DOHH2 (cell line): ENCODE data around the gene RPUSD2.

Source experiments
- EZH2phosphoT487 ChIP-seq: fragments of 200-600 bp; sonication (generic); IDR thresholded peaks from 2 replicates; pipeline ENCODE4 v1.6.1; 2017; ENCODE audit warnings: borderline replicate concordance, mild to moderate bottlenecking, antibody characterized with exemption, low read length, moderate library complexity, mixed read lengths
- TF ChIP-seq, protein P1 (sequence below): fragments of 200-600 bp; sonication (generic); IDR thresholded peaks from one replicate; pipeline ENCODE4 v1.5.1; 2014; ENCODE audit warnings: antibody characterized with exemption, mild to moderate bottlenecking, low read depth, low read length; ENCODE audit not compliant: poor library complexity, severe bottlenecking

- TF ChIP-seq, protein P1, sequence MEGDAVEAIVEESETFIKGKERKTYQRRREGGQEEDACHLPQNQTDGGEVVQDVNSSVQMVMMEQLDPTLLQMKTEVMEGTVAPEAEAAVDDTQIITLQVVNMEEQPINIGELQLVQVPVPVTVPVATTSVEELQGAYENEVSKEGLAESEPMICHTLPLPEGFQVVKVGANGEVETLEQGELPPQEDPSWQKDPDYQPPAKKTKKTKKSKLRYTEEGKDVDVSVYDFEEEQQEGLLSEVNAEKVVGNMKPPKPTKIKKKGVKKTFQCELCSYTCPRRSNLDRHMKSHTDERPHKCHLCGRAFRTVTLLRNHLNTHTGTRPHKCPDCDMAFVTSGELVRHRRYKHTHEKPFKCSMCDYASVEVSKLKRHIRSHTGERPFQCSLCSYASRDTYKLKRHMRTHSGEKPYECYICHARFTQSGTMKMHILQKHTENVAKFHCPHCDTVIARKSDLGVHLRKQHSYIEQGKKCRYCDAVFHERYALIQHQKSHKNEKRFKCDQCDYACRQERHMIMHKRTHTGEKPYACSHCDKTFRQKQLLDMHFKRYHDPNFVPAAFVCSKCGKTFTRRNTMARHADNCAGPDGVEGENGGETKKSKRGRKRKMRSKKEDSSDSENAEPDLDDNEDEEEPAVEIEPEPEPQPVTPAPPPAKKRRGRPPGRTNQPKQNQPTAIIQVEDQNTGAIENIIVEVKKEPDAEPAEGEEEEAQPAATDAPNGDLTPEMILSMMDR, result no peak
- TF ChIP-seq EZH2phosphoT487, result no peak
These were observed 32.6 kb upstream of the RPUSD2 start for GRCh38 chr15:40536501-40536900.
